ENCODE measurements around the gene VPS26B. TPM values are rescaled to one million over a fixed set of nuclear protein-coding genes. Genes with fewer than 3 reads are reported as not detected.
"Not testable (repeated sequence)": the region's sequence is repeated elsewhere in the genome, so short reads cannot be mapped to it uniquely, and the experiment has no call there.

The VPS26B gene
- total and polyA plus RNA-seq, 9 donors = 19.4 to 46.5 (median 36.3) TPM

DNA sequence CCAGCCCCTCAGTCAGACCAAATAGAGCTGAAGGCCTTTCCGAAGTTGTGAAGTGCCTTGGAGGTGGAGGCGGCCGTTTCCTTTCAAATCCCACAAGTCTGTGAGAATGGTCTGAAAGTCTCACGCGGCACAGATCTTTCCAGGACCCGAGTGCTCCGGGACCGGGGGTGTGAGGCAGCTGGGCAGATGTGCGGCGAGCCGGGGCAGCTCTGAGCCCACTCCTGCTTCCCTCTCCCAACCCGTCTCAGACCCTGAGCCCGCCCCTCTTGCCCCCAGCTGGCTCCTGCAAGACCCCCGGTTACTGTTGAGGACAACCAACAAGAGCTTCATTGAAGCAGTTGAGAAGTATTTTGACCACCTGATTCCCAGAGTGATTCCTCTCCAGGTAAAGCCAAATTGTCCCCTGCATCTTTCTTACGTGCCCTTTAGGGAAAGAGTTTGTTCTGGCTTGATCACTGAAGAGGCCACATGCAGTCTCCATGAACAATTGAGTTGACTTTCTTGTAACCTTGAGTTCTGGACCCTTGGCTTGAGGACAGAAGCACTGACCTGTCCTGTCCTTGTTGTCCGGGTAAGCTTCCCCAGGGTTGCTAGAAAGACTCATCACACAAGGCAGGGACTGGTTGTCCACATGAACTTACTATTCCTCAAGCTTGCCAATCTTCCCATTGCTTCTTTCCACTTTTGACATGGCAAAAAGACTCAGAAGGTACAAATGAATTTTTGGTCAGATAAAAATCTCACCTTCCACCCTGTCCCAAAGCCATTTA is 59.2 kb downstream of the VPS26B start:
- Histone ChIP-seq H3K4me1 (ENCODE audit: insufficient read depth) (no peaks in the 10 kb centered on the region), H3K36me3 (no peaks in the 10 kb centered on the region), H3K9me3 (no peaks in the 10 kb centered on the region), H3K4me3 (no peak overlapping the region), H3K27ac (no peak overlapping the region), H3K27me3 (no peaks in the 10 kb centered on the region)
- intact Hi-C loops (cut with DNase I) = no loop called here
- DNase-seq = no peak
- no peak for TF ChIP-seq POLR2A (IDR thresholded peaks at IDR 0.05)
- TF ChIP-seq, protein P1, sequence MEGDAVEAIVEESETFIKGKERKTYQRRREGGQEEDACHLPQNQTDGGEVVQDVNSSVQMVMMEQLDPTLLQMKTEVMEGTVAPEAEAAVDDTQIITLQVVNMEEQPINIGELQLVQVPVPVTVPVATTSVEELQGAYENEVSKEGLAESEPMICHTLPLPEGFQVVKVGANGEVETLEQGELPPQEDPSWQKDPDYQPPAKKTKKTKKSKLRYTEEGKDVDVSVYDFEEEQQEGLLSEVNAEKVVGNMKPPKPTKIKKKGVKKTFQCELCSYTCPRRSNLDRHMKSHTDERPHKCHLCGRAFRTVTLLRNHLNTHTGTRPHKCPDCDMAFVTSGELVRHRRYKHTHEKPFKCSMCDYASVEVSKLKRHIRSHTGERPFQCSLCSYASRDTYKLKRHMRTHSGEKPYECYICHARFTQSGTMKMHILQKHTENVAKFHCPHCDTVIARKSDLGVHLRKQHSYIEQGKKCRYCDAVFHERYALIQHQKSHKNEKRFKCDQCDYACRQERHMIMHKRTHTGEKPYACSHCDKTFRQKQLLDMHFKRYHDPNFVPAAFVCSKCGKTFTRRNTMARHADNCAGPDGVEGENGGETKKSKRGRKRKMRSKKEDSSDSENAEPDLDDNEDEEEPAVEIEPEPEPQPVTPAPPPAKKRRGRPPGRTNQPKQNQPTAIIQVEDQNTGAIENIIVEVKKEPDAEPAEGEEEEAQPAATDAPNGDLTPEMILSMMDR (IDR thresholded peaks at IDR 0.05) = no peak
- TF ChIP-seq EP300 (IDR thresholded peaks at IDR 0.05) = no peak
- 76 to 86% (median 82%) methylated on average over 16 of the region's 16 CpGs for WGBS, 3 donors

DNA sequence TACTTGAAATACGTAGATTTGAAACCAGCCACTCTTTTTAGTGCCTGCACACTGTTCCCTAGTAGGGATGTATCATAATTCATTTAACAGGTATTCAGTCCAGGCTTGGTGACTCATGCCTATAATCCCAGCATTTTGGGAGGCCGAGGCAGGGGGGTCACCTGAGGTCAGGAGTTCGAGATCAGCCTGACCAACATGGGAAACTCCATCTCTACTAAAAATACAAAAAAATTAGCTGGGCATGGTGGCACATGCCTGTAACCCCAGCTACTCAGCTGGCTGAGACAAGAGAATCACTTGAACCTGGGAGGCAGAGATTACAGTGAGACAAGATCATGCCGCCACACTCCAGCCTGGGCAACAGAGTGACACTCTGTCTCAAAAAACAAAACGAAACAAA is 59.9 kb downstream of the VPS26B start:
- DNase-seq; intact Hi-C loops (cut with DNase I); H3K4me3 ChIP-seq; H3K4me1 ChIP-seq (ENCODE audit: insufficient read depth); H3K27me3 ChIP-seq; H3K9me3 ChIP-seq; H3K27ac ChIP-seq; H3K36me3 ChIP-seq: not testable (repeated sequence)
- 86 to 90% (median 90%) methylated on average over 5 of the region's 5 CpGs for WGBS, 3 donors

DNA sequence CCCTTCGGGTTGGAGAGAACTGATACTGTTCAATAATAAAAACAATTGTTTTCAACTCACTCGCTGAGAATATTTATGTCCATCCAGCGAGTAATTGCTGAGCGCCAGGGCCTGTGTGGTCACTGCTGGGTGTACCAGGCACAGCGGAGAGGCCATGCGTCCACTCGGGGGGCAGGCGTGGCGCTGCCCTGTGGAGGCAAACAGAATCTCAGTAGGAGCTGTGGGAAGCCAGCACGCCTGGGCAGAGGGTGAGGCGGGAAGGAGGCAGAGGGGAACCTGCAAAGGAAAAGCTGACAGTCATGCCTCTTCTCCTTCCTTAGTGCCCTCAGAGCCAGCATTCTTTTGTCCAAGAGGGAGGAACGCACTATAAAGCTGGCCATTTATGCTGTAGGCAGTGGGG is 63.1 kb downstream of the VPS26B start:
- Histone ChIP-seq H3K9me3 (no peaks in the 10 kb centered on the region), H3K36me3 (no peaks in the 10 kb centered on the region), H3K4me3 (no peak overlapping the region), H3K27me3 (no peaks in the 10 kb centered on the region), H3K27ac (no peak overlapping the region), H3K4me1 (ENCODE audit: insufficient read depth) (no peaks in the 10 kb centered on the region)
- TF ChIP-seq EP300 (IDR thresholded peaks at IDR 0.05) (no peak), POLR2A (IDR thresholded peaks at IDR 0.05) (no peak)
- TF ChIP-seq, protein P1 (IDR thresholded peaks at IDR 0.05) = no peak
- no peak for DNase-seq
- intact Hi-C loops (cut with DNase I) = no loop called here
- 85 to 89% (median 87%) methylated on average over 12 of the region's 12 CpGs for WGBS, 3 donors

DNA sequence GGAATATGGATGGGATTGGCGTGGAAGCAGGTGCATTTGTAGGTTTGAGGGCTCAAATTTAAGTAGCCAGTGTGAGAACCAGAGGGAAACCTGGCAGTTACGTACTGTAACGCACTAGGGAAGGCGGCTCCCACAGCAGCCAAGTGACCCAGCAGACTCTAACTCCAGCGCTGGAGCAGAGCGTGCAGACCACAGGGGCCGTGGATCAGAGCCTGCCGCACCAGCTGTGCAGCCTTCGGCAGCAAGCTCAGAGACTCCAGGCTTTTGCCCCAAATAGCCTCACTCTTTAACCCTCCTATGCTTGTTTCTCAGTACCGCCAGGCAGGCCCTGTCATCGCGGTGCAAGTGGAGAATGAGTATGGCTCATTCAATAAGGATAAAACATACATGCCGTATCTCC is 64.0 kb downstream of the VPS26B start:
- no peaks in the 10 kb centered on the region for H3K9me3 ChIP-seq
- H3K4me3 ChIP-seq = no peak overlapping the region
- WGBS, 3 donors = 89 to 93% (median 92%) methylated on average over 13 of the region's 13 CpGs
- DNase-seq = no peak
- no peaks in the 10 kb centered on the region for H3K27me3 ChIP-seq
- intact Hi-C loops (cut with DNase I) = no loop called here
- no peak for TF ChIP-seq EP300 (IDR thresholded peaks at IDR 0.05)
- TF ChIP-seq, protein P1 (IDR thresholded peaks at IDR 0.05) = no peak
- no peak for TF ChIP-seq POLR2A (IDR thresholded peaks at IDR 0.05)
- no peak overlapping the region for H3K27ac ChIP-seq
- no peaks in the 10 kb centered on the region for H3K4me1 ChIP-seq (ENCODE audit: insufficient read depth)
- H3K36me3 ChIP-seq = no peaks in the 10 kb centered on the region

DNA sequence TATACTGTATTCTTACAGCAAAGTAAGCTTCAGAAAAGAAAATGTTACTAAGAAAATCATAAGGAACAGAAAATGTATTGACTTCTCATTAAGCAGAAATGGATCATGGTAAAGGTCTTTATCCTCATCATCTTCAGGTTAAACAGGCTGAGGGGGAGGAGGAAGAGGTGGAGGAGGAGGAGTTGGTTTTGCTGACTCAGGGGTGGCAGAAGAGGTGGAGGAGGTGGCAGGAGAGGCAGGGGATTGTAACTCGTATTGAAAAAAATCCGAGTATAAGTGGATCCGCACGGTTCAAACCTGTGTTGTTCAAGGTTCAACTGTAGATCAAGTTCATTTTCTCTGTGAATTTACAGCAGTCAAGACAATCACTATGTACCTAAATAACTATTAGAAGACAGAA is 64.7 kb downstream of the VPS26B start:
- DNase-seq = no peak
- Histone ChIP-seq H3K4me3 (no peak overlapping the region), H3K36me3 (no peaks in the 10 kb centered on the region), H3K27ac (no peak overlapping the region), H3K27me3 (no peaks in the 10 kb centered on the region), H3K4me1 (ENCODE audit: insufficient read depth) (no peaks in the 10 kb centered on the region), H3K9me3 (no peaks in the 10 kb centered on the region)
- intact Hi-C loops (cut with DNase I) = no loop called here
- 61 to 70% (median 69%) methylated on average over 4 of the region's 4 CpGs for WGBS, 3 donors
- TF ChIP-seq, protein P1 (IDR thresholded peaks at IDR 0.05) = no peak
- TF ChIP-seq EP300 (IDR thresholded peaks at IDR 0.05) = no peak
- no peak for TF ChIP-seq POLR2A (IDR thresholded peaks at IDR 0.05)
